Epithelial cell of esophagus (primary cell): Measurements from ENCODE around the gene FHIT.
"Not testable (repeated sequence)": the region's sequence is repeated elsewhere in the genome, so short reads cannot be mapped to it uniquely, and the experiment has no call there.

Experiments used
- DNase-seq: peaks from one replicate; pipeline ENCODE4 v3.0.0; 2010; ENCODE audit warnings: low read depth
- H3K4me3 ChIP-seq: 2 replicates; pipeline ENCODE4 v1.5.1; 2011; ENCODE audit warnings: mild to moderate bottlenecking, low read length, control low read depth
- CTCF ChIP-seq: IDR thresholded peaks from 2 replicates; pipeline ENCODE4 v1.5.1; 2011; ENCODE audit warnings: low read depth, mild to moderate bottlenecking, low read length, control low read depth, inconsistent platforms; ENCODE audit not compliant: insufficient read depth; ENCODE audit errors: missing control alignments

FHIT gene

GRCh38 chr3:60553144-60553543 is 698.1 kb downstream of the FHIT start:
- H3K4me3 ChIP-seq: no peak overlapping the region
- no peak for TF ChIP-seq CTCF
- no peak for DNase-seq

- TF ChIP-seq CTCF: no peak
- no peak for DNase-seq
Measured at GRCh38 chr3:60552581-60552980, 698.7 kb downstream of the FHIT start.

GRCh38 chr3:60551455-60552209 is 699.6 kb downstream of the FHIT start:
- TF ChIP-seq CTCF: no peak
- no peak for DNase-seq
- no peak overlapping the region for H3K4me3 ChIP-seq

More at GRCh38 chr3:60552581-60552980, 698.7 kb downstream of the FHIT start:
- no peak overlapping the region for H3K4me3 ChIP-seq

- no peak for TF ChIP-seq CTCF
- DNase-seq: no peak
- H3K4me3 ChIP-seq: no peak overlapping the region
Measured at GRCh38 chr3:60549863-60550262, 701.4 kb downstream of the FHIT start.

- no peak for DNase-seq
- H3K4me3 ChIP-seq: no peak overlapping the region
- TF ChIP-seq CTCF: no peak
Measured at GRCh38 chr3:60542995-60543394, 708.3 kb downstream of the FHIT start.

- H3K4me3 ChIP-seq, DNase-seq: not testable (repeated sequence)
Measured at GRCh38 chr3:60539394-60539793, 711.9 kb downstream of the FHIT start.

GRCh38 chr3:60536420-60536819 is 714.8 kb downstream of the FHIT start:
- no peak overlapping the region for H3K4me3 ChIP-seq
- no peak for TF ChIP-seq CTCF
- no peak for DNase-seq
